BJ (cell line): ENCODE results near the gene MAP3K10. TPM values are rescaled to one million over a fixed set of nuclear protein-coding genes. Genes with fewer than 3 reads are reported as not detected.

ENCODE experiments used
- CTCF ChIA-PET: fragments of 350-600 bp; formaldehyde crosslinking; extraction: SDS; loops from one replicate; lab custom pipeline; 2021; ENCODE audit warnings: antibody characterized with exemption, inconsistent platforms; lab: Yijun Ruan, JAX
- POLR2A ChIA-PET: fragments of 300-600 bp; sonication (Branson Sonifier 250); formaldehyde crosslinking; extraction: SDS; loops from one replicate; lab custom pipeline; 2021; ENCODE audit warnings: antibody characterized with exemption; lab: Charles Lee
- DNase-seq: peaks from one replicate; pipeline ENCODE4 v3.0.0-alpha.2; 2011; ENCODE audit warnings: low read depth
- H3K27me3 ChIP-seq: 2 replicates; pipeline ENCODE4 v1.6.0; 2011; ENCODE audit warnings: low read length; ENCODE audit not compliant: control insufficient read depth, insufficient read depth
- H3K36me3 ChIP-seq: 2 replicates; pipeline ENCODE4 v1.5.1; 2011; ENCODE audit warnings: low read length; ENCODE audit not compliant: control insufficient read depth, insufficient read depth
- H3K4me3 ChIP-seq: 2 replicates; pipeline ENCODE4 v1.5.1; 2011; ENCODE audit warnings: low read depth, mild to moderate bottlenecking, control low read depth, low read length
- polyA plus RNA-seq: library from polyadenylated mRNA; depleted of rRNA; stranded (reverse); fragments of >200 nt; gene quantifications from 2 replicates; pipeline ENCODE4 v1.2.3, GENCODE V29; 2011
- TF ChIP-seq, protein P1 (sequence below): IDR thresholded peaks from 2 replicates; pipeline ENCODE4 v1.5.1; 2011; ENCODE audit warnings: low read depth, mild to moderate bottlenecking, control low read depth, inconsistent platforms, low read length, moderate library complexity; ENCODE audit not compliant: insufficient read depth

The MAP3K10 gene
- polyA plus RNA-seq, 1 experiment, result 3.6 TPM

DNA sequence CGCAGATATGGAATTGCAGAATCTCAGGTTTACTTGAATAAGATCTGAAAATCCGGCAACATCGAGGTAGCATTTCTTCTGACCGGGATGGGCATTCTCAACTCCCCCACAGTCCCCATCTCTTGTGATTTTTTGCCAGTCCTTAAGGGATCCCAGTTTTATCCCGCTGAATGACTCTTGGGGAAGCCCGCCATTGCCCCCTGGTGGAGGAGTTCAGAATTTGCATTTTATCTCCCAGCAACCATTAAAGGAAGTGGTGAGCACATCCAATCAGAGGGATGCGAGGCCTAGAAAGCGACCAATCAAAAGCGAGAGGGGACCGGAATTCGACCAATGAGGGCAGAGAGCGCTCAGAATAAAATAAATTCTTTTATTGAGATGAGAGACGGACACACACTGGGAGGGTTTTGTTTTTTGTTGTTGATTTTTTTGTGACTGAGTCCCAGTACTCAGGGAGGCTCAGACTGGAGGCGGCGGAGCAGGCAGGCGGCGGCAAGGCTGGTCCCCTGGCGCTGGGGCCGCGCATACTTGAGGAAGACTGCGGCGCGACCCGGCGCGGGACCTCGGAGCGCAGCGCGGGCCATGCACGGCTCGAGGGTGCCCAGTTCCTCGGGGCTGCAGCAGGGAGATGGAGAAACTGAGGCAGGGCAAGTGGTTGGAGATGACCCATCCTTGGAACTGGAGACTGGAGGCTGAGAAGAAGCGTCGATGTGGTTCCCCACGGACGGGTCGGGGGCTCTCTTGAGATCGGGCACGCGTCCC is 30.8 kb downstream of the MAP3K10 start:
- ChIA-PET POLR2A (no interaction called here), CTCF (interaction anchor here (0.8 to 1.5 kb wide), 4 partner anchors 8 to 338 kb away, joined by 3 to 8 read pairs (median 3); no protein-coding TSS in a partner anchor)
- no peak overlapping the region for H3K4me3 ChIP-seq
- DNase-seq, result peak; percentile 62
- TF ChIP-seq, protein P1, sequence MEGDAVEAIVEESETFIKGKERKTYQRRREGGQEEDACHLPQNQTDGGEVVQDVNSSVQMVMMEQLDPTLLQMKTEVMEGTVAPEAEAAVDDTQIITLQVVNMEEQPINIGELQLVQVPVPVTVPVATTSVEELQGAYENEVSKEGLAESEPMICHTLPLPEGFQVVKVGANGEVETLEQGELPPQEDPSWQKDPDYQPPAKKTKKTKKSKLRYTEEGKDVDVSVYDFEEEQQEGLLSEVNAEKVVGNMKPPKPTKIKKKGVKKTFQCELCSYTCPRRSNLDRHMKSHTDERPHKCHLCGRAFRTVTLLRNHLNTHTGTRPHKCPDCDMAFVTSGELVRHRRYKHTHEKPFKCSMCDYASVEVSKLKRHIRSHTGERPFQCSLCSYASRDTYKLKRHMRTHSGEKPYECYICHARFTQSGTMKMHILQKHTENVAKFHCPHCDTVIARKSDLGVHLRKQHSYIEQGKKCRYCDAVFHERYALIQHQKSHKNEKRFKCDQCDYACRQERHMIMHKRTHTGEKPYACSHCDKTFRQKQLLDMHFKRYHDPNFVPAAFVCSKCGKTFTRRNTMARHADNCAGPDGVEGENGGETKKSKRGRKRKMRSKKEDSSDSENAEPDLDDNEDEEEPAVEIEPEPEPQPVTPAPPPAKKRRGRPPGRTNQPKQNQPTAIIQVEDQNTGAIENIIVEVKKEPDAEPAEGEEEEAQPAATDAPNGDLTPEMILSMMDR, result peak; percentile 86
- H3K27me3 ChIP-seq, result peaks cover 6% of the 10 kb centered on the region
- H3K36me3 ChIP-seq, result no peaks in the 10 kb centered on the region

DNA sequence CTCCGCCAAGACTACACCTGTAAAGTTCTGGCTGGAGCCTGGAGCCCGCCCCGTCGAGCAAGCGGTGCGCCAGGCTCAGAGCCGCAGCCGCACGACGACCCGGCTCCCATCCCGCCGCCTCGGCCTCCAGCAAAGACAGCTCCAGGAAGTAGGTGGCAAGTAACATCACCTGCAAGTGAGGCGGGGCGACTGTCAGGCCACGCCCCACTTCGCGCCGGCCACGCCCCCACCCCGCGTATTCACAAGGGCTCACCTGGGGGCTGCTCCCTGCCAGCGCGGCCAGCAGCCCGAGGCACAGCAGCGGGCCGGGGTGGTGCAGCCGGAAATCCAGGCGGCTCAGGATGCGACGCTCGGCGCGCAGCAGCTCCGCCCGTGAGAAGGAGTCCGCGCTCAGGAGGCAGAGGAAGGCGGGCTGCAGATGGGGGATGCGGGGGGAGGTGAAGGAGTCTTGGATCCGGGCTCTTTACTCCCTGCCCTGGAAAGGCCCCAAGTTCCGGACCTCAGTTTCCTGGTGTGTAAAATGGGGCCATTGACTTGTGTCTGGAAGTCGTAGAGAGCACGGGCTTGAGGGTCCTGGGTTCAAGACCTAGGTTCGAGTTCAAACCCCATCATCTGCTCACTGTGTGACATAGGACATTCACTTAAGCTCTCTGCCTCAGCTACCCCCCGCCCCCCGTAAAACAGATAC is 32.1 kb downstream of the MAP3K10 start:
- POLR2A ChIA-PET, result no interaction called here
- CTCF ChIA-PET, result interaction anchor here (0.5 to 1.5 kb wide), 4 partner anchors 9 to 337 kb away, joined by 3 to 8 read pairs (median 3); no protein-coding TSS in a partner anchor
- TF ChIP-seq, protein P1, result no peak

DNA sequence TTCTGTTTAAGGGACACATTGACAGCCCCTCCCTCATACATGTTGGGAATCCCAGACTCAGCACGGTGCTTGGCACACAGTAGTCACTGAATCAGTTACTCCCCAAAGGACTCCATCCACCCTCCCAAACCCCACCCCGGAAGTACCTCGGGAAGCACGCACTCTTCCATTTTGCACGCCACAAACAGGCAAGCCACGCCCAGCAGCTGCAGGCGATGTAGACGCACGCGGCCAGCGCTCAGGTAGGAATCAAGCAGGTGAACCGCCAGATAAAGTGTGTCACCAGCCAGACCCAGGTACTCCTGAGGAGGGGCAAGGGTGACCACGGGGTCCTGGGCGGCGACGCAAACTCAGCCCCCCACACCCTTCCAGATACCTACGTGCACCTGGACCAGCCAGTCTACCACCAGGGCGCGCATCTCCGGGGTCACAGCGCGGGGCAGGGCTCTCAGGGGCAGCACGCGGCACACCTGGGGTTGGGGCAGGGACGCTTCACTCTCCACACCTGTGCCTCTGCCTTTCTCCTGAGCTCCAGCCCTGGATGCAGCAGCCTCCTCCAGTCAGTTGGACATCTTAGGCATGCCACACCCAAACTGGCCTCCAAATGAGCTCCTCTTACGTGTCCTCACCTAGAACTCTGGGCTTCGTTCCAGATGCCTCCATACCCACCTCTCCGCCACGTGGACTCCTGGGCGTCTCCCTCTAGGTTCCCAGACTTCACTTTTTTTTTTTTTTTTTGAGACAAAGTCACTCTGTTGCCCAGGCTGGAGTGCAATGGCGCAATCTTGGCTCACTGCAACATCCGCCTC is 33.3 kb downstream of the MAP3K10 start:
- TF ChIP-seq, protein P1, result no peak
- no peak overlapping the region for H3K4me3 ChIP-seq
- no peaks in the 10 kb centered on the region for H3K36me3 ChIP-seq
- CTCF ChIA-PET, result no interaction called here
- no peak for DNase-seq
- POLR2A ChIA-PET, result no interaction called here
- H3K27me3 ChIP-seq, result no peaks in the 10 kb centered on the region

More for the DNA sequence above, 32.1 kb downstream of the MAP3K10 start:
- Histone ChIP-seq H3K27me3 (no peaks in the 10 kb centered on the region), H3K36me3 (no peaks in the 10 kb centered on the region), H3K4me3 (no peak overlapping the region)
- no peak for DNase-seq

DNA sequence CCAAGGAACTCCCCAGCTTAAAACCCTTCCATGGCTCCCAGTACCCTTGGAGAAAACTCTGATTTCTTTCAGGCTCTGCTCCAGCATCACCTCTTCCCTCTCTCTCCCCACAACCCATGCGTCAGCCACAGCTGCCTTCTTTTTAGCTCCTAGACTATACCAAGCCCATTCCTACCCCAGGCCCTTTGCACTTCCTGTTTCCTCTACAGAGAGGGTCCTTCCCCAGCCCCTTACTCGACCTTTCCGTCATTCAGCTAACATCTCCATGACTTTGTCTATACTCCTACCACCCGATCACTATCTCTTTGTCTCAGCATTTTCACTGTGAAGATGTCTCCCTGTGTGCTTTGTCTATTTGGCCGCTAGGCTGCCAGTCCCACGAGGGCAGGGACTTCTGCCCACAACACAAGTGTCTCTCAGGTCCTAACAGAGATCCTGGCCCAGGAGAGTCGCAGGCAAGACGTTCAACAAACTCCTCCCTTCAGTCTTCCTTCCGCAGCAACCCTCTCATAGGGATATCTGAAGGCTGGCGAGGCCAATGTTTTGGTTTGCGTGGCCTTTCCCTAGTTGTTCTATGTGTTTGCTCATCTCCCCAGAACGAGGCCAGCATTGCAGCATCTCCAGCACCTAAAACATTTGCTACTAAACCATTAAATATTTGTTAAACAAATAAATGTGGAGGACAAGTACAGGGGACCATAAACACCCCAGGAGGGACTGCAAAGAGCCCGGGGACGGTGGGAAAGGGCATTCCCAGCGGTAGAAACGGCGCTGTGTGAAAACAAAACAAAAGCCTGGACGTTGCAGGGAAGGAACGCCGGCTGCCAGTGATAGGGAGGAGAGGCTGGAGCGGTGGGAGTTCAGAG is 34.4 kb downstream of the MAP3K10 start:
- CTCF ChIA-PET, result no interaction called here
- no peaks in the 10 kb centered on the region for H3K27me3 ChIP-seq
- H3K36me3 ChIP-seq, result no peaks in the 10 kb centered on the region
- TF ChIP-seq, protein P1, result no peak
- H3K4me3 ChIP-seq, result peak overlapping the region; percentile 32
- no peak for DNase-seq
- POLR2A ChIA-PET, result no interaction called here
